Measurements from ENCODE around the gene APOL1.
"Not testable (repeated sequence)": the region's sequence is repeated elsewhere in the genome, so short reads cannot be mapped to it uniquely, and the experiment has no call there.

GRCh38 chr22:36263216-36263673, 10.3 kb downstream of the APOL1 start:
- TF ChIP-seq CTCF (IDR thresholded peaks at IDR 0.05); POLR2A (IDR thresholded peaks at IDR 0.05; ENCODE audit: low read depth); POLR2AphosphoS5 (IDR thresholded peaks at IDR 0.05); EP300 (IDR thresholded peaks at IDR 0.05): not testable (repeated sequence)
